ENCODE data around the gene EHF. TPM values are rescaled to one million over a fixed set of nuclear protein-coding genes. Genes with fewer than 3 reads are reported as not detected.

EHF gene
- polyA plus RNA-seq, 1 of the 3 experiments (the other 2 are of a cell fraction), result not detected

DNA sequence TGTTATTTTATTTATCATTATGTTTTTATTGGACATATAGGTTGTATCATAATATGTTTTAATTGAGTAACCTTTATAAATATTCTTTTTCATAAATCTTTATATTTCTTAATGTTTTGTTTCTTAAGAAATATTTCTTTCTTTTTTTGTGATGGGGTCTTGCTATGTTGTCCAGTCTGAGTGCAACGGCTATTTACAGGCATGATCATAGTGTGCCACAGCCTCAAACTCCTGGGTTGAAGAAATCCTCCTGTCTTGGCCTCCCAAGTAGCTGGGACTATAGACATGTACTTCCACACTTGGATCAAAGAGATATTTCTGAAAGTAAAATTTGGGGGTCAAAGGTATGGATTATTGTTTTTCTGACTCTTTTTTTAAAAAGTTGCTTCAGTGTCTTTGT lies 53.1 kb downstream of the EHF start:
- Histone ChIP-seq H3K9me2 (no peaks in the 10 kb centered on the region), H3K27ac (ENCODE audit: low read depth in 2 of 2, low read length in 1 of 2) (no peak overlapping the region), H3K4me2 (no peak overlapping the region), H3F3A (replicated peaks; ENCODE audit: insufficient read depth) (no peaks in the 10 kb centered on the region), H3K79me2 (ENCODE audit: insufficient read depth) (no peaks in the 10 kb centered on the region), H2AFZ (ENCODE audit: low read depth) (no peak overlapping the region), H3K27me3 (ENCODE audit: insufficient read depth) (peaks cover 3% of the 10 kb centered on the region; the same call in 1 of the 2 replicates), H3K4me1 (ENCODE audit: control insufficient read depth in 1 of 2, insufficient read depth in 2 of 2, low read depth in 1 of 2, low read length in 1 of 2) (no peaks in the 10 kb centered on the region), H3K4me3 (ENCODE audit: low read depth in 2 of 2, low read length in 1 of 2) (no peak overlapping the region), H3K36me3 (replicated peaks in 1 of 2; ENCODE audit: control insufficient read depth in 1 of 2, insufficient read depth in 2 of 2, low read length in 1 of 2) (no peaks in the 10 kb centered on the region), H3K9ac (no peak overlapping the region), H4K20me1 (ENCODE audit: insufficient read depth) (no peaks in the 10 kb centered on the region), H3K9me3 (no peaks in the 10 kb centered on the region)
- WGBS (ENCODE audit: low lambda C conversion rate), result 3% methylated on average over 1 of the region's 1 CpG
- POLR2A ChIA-PET, result no interaction called here
- no peak for DNase-seq
- CTCF ChIA-PET, result no interaction called here
- TF ChIP-seq, protein P1, sequence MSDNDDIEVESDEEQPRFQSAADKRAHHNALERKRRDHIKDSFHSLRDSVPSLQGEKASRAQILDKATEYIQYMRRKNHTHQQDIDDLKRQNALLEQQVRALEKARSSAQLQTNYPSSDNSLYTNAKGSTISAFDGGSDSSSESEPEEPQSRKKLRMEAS (IDR thresholded peaks at IDR 0.05; ENCODE audit: low read depth), result no peak
- TF ChIP-seq, protein P2, sequence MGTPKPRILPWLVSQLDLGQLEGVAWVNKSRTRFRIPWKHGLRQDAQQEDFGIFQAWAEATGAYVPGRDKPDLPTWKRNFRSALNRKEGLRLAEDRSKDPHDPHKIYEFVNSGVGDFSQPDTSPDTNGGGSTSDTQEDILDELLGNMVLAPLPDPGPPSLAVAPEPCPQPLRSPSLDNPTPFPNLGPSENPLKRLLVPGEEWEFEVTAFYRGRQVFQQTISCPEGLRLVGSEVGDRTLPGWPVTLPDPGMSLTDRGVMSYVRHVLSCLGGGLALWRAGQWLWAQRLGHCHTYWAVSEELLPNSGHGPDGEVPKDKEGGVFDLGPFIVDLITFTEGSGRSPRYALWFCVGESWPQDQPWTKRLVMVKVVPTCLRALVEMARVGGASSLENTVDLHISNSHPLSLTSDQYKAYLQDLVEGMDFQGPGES (IDR thresholded peaks at IDR 0.05; ENCODE audit: low read depth, low read length), result no peak
- no peak for TF ChIP-seq RXRA (IDR thresholded peaks at IDR 0.05; ENCODE audit: borderline replicate concordance, low read depth)
- TF ChIP-seq GABPA (IDR thresholded peaks at IDR 0.05; ENCODE audit: low read depth), result no peak
- TF ChIP-seq, protein P3, sequence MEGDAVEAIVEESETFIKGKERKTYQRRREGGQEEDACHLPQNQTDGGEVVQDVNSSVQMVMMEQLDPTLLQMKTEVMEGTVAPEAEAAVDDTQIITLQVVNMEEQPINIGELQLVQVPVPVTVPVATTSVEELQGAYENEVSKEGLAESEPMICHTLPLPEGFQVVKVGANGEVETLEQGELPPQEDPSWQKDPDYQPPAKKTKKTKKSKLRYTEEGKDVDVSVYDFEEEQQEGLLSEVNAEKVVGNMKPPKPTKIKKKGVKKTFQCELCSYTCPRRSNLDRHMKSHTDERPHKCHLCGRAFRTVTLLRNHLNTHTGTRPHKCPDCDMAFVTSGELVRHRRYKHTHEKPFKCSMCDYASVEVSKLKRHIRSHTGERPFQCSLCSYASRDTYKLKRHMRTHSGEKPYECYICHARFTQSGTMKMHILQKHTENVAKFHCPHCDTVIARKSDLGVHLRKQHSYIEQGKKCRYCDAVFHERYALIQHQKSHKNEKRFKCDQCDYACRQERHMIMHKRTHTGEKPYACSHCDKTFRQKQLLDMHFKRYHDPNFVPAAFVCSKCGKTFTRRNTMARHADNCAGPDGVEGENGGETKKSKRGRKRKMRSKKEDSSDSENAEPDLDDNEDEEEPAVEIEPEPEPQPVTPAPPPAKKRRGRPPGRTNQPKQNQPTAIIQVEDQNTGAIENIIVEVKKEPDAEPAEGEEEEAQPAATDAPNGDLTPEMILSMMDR (IDR thresholded peaks at IDR 0.05), result no peak
- TF ChIP-seq, protein P4, sequence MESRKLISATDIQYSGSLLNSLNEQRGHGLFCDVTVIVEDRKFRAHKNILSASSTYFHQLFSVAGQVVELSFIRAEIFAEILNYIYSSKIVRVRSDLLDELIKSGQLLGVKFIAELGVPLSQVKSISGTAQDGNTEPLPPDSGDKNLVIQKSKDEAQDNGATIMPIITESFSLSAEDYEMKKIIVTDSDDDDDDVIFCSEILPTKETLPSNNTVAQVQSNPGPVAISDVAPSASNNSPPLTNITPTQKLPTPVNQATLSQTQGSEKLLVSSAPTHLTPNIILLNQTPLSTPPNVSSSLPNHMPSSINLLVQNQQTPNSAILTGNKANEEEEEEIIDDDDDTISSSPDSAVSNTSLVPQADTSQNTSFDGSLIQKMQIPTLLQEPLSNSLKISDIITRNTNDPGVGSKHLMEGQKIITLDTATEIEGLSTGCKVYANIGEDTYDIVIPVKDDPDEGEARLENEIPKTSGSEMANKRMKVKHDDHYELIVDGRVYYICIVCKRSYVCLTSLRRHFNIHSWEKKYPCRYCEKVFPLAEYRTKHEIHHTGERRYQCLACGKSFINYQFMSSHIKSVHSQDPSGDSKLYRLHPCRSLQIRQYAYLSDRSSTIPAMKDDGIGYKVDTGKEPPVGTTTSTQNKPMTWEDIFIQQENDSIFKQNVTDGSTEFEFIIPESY (IDR thresholded peaks at IDR 0.05; ENCODE audit: borderline replicate concordance, low read depth), result no peak
- no peak for TF ChIP-seq EP300 (IDR thresholded peaks at IDR 0.05; ENCODE audit: borderline replicate concordance in 1 of 2, low read depth in 1 of 2, low read length in 1 of 2)
- TF ChIP-seq, protein P5, sequence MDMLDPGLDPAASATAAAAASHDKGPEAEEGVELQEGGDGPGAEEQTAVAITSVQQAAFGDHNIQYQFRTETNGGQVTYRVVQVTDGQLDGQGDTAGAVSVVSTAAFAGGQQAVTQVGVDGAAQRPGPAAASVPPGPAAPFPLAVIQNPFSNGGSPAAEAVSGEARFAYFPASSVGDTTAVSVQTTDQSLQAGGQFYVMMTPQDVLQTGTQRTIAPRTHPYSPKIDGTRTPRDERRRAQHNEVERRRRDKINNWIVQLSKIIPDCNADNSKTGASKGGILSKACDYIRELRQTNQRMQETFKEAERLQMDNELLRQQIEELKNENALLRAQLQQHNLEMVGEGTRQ (IDR thresholded peaks at IDR 0.05; ENCODE audit: borderline replicate concordance, low read depth, low read length), result no peak
- no peak for TF ChIP-seq CHD2 (IDR thresholded peaks at IDR 0.05; ENCODE audit: low read length, partially characterized antibody)
- no peak for TF ChIP-seq FOXJ3 (CRISPR knock-in tag; IDR thresholded peaks at IDR 0.05)
- no peak for TF ChIP-seq TAF1 (IDR thresholded peaks at IDR 0.05; ENCODE audit: borderline replicate concordance, low read depth, low read length)
- TF ChIP-seq SIN3A (IDR thresholded peaks at IDR 0.05; ENCODE audit: borderline replicate concordance, low read depth, low read length), result no peak
- no peak for TF ChIP-seq TEAD4 (IDR thresholded peaks at IDR 0.05; ENCODE audit: borderline replicate concordance, insufficient read depth)
- no peak for TF ChIP-seq SMC3 (IDR thresholded peaks at IDR 0.05; ENCODE audit: low read depth, low read length)
- TF ChIP-seq, protein P6, sequence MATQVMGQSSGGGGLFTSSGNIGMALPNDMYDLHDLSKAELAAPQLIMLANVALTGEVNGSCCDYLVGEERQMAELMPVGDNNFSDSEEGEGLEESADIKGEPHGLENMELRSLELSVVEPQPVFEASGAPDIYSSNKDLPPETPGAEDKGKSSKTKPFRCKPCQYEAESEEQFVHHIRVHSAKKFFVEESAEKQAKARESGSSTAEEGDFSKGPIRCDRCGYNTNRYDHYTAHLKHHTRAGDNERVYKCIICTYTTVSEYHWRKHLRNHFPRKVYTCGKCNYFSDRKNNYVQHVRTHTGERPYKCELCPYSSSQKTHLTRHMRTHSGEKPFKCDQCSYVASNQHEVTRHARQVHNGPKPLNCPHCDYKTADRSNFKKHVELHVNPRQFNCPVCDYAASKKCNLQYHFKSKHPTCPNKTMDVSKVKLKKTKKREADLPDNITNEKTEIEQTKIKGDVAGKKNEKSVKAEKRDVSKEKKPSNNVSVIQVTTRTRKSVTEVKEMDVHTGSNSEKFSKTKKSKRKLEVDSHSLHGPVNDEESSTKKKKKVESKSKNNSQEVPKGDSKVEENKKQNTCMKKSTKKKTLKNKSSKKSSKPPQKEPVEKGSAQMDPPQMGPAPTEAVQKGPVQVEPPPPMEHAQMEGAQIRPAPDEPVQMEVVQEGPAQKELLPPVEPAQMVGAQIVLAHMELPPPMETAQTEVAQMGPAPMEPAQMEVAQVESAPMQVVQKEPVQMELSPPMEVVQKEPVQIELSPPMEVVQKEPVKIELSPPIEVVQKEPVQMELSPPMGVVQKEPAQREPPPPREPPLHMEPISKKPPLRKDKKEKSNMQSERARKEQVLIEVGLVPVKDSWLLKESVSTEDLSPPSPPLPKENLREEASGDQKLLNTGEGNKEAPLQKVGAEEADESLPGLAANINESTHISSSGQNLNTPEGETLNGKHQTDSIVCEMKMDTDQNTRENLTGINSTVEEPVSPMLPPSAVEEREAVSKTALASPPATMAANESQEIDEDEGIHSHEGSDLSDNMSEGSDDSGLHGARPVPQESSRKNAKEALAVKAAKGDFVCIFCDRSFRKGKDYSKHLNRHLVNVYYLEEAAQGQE (IDR thresholded peaks at IDR 0.05; ENCODE audit: low read depth, low read length), result no peak
- no peak for TF ChIP-seq JUND (IDR thresholded peaks at IDR 0.05)
- TF ChIP-seq YY1 (IDR thresholded peaks at IDR 0.05; ENCODE audit: low read depth), result no peak
- no peak for TF ChIP-seq RFX5 (IDR thresholded peaks at IDR 0.05; ENCODE audit: low read length)
- no peak for TF ChIP-seq FOXM1 (IDR thresholded peaks at IDR 0.05; ENCODE audit: low read depth)
- TF ChIP-seq RAD21 (IDR thresholded peaks at IDR 0.05; ENCODE audit: low read length), result no peak

Measured in SK-N-SH (cell line).